ENCODE data around the gene GPR162.

The GPR162 gene
- 0 to 0.04 (median 0) reads per million in 3 experiments for total RNA-seq

DNA sequence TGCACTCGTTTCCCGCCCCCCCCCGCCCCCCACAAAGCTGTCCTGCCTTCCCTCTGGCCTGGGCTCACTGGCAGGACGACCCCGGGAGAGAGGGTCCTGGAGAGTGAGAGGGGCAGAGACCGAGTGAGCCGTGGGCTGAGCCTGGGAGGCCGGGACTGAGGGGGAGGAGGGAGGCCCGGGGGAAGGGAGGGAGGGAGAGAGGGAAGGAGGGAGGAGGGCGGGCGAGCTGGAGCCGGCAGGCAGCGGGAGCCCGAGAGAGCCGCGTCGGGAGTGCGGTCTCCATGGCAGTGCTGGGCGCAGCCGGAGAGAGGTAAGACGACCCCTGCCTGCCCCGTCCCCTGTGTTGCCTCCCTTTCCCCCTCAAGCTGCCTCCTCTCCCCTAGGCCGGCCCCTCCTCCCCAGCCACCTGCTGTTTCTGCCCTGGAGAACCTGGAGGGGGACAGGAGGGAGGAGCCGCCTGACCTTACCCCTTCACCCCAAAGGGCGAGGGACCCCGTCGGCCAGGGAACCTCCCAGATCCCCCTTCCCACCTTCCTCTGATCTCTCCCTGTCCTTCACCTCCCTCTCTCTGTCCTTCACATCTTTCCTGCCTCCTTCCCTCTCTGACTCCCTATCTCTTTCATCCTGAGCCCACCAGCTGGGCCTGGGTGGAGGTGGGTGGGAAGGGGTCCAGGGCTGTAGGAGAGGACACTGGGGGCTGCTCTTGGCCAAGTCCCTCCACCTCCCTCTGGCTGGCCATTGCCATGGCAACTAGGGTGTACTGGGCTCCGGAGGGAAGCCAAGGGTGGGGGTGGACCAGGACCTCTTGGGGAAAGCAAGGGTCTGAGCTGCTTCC lies at the start of gene GPR162:
Gene GPR162, plus strand, starts transcription at position 231 of the 835 bp plus-strand sequence. CDS start 2,078 bp downstream, outside the sequence.
- DNase-seq, result no peak

GRCh38 chr12:6772331-6772695 lies 49.3 kb upstream of the GPR162 start, which contains the start of gene LAG3:
Gene LAG3, plus strand, starts transcription at chr12:6772520. Its CDS starts 333 bp downstream, at chr12:6772853.
- DNase-seq, result no peak

DNA sequence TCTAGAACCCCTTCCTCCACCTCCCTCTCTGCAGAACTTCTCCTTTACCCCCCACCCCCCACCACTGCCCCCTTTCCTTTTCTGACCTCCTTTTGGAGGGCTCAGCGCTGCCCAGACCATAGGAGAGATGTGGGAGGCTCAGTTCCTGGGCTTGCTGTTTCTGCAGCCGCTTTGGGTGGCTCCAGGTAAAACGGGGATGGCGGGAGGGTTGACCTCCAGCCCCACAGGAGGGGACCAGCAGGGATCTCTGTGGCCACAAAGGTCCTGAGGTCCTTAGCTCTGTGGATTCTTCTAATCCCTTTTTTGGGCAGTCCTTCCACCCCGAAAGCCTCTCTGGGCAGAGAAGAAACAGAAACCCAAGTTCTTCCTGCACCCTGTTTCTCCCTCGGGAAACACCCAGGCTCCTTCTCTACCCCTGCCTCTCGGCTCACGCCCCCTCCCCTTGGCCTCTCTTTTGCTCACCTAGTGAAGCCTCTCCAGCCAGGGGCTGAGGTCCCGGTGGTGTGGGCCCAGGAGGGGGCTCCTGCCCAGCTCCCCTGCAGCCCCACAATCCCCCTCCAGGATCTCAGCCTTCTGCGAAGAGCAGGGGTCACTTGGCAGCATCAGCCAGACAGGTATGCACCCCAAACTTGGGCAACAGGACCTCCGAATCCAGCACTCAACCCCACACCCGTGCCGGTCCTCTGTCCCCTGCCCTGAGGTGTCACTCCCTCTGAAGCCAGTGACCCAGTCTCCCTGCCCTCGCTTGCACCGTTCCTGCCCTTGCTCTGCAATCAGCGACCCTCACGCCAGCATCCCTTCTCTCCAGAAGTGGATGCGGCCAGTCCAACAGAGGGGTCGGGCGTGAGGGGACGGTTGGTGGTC lies 48.7 kb upstream of the GPR162 start:
- DNase-seq, result no peak

DNA sequence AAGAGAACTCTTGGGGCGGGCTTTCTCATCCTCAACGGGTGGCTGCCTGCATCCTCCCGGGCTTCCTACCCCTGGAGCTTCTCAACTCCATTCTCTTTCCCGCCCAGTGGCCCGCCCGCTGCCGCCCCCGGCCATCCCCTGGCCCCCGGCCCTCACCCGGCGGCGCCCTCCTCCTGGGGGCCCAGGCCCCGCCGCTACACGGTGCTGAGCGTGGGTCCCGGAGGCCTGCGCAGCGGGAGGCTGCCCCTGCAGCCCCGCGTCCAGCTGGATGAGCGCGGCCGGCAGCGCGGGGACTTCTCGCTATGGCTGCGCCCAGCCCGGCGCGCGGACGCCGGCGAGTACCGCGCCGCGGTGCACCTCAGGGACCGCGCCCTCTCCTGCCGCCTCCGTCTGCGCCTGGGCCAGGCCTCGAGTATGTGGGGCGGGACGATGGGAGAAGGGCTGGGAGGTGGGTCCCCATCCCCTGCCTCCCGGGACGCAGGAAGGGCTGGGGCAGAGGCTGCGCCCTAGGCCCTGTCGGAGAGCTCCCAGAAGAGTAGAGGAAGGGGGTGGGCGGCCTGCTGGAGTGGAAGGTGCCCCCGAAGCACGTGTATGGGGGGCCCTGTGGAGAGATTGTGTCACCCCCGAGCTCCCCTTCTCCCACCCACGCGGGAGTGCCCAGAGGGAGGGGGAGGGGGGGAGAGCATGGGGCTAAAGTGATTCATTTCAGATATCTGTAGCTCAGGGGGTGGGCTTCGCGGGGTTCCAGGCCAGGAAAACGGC lies 47.9 kb upstream of the GPR162 start:
- DNase-seq, result no peak

- DNase-seq, result peak; percentile 46
Observed at GRCh38 chr12:6774499-6775062, 47.0 kb upstream of the GPR162 start.

DNA sequence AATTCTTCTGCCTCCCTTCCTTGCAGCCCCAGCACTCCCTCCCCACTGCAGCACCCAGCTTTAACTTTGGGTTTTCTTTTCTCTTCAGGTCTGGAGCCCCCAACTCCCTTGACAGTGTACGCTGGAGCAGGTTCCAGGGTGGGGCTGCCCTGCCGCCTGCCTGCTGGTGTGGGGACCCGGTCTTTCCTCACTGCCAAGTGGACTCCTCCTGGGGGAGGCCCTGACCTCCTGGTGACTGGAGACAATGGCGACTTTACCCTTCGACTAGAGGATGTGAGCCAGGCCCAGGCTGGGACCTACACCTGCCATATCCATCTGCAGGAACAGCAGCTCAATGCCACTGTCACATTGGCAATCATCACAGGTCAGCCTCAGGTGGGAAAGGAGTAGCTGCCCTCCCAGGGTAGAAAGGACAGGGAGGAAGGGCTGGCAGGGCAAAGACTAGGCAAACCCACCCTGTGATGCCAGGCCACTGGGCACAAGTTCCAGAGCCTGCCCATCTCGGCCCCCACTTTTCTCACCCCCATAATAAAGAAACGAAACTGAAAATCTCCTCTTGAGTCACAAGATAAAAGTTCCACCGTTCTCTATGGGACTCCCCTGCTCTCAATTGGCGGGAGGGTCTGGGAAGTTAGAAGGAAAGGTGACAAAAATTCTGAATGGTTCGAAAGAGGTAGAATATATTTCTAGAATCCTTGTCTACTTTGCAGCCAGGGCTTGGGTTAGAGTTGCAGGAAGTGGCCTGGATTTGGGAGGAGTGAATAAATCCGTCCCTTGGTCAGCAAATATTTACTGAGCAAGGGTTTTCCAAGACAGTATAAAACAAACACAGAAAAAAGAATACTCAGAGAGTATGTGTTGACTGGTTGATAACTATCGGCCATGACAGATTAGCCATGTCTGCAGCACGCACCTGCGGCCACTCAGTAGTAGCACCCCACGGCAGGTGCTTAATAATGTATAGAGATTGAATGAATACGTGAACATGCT lies 46.1 kb upstream of the GPR162 start:
- no peak for DNase-seq

GRCh38 chr12:6777386-6777785 lies 44.2 kb upstream of the GPR162 start:
- DNase-seq, result no peak

DNA sequence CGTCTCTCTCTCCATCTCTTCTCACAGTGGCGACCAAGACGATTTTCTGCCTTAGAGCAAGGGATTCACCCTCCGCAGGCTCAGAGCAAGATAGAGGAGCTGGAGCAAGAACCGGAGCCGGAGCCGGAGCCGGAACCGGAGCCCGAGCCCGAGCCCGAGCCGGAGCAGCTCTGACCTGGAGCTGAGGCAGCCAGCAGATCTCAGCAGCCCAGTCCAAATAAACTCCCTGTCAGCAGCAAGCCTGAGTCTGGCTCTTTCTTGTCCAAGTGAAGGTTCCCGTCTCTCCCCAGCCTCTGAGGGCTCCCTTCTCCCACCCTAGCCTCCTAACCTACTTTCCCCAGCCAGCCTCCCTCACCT lies 43.4 kb upstream of the GPR162 start:
- no peak for DNase-seq

- peak; percentile 81 for DNase-seq
Observed at GRCh38 chr12:6778574-6779550, 42.8 kb upstream of the GPR162 start.

- DNase-seq, result no peak
Observed at GRCh38 chr12:6779708-6780432, 41.8 kb upstream of the GPR162 start.

DNA sequence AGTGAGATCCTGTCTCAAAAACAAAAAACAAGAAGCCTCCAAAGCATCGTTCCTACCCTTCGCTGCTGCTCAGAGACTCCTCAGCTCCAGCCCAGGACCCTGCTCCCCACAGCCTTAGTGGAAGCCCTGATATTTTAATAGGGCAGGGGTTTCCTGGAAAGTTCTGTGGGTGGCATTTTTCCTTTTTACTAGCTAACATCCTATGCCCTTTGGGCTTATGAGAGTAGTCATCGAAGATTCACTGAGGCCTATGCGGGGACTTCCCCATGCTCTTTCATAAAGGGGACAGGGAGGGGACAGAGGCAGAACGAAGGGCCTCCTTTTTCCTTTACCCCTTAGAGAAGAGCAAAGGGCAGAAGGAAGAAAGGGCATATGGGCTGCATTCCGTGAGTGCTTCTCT lies 41.0 kb upstream of the GPR162 start:
- no peak for DNase-seq

GRCh38 chr12:6782119-6782518 lies 39.5 kb upstream of the GPR162 start:
- no peak for DNase-seq

GRCh38 chr12:6782850-6783566 lies 38.6 kb upstream of the GPR162 start:
- no peak for DNase-seq

DNA sequence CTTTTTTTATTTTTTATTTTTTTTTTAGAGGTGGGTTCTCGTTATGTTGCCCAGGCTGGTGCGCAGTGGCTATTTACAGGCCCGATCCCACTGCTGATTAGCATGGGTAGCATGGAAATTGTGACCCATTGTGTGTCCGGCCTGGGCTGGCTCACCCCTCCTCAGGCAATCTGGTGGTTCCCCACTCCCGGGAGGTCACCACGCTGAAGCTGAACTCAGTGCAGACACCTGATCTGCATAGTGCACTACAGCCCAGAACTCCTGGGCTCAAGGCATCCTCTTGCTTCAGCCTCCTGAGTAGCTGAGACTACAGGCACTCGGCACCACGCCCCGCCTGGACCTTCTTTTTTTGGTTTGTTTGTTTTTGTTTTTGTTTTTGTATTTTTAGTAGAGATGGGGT lies 37.8 kb upstream of the GPR162 start:
- no peak for DNase-seq

GRCh38 chr12:6784296-6784695 lies 37.3 kb upstream of the GPR162 start:
- DNase-seq, result no peak

DNA sequence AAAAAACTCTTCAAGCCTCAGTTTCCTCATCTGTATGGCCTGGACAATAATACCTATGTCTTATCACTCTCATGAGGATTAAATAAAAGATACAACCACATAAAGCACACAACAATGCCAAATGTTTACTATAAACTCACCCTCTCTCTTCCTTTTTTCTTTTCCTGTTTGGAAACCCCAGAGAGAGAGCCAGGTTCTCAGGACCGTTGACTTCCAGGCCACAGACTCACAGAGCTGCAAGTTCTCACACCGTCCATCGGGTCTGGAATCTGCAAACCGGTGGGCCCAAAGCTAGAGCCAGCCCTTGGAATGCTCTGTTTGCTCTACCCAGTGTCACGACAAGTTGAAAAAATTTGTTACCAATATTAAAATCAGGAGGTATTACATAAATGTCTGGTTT lies 36.9 kb upstream of the GPR162 start:
- no peak for DNase-seq

DNA sequence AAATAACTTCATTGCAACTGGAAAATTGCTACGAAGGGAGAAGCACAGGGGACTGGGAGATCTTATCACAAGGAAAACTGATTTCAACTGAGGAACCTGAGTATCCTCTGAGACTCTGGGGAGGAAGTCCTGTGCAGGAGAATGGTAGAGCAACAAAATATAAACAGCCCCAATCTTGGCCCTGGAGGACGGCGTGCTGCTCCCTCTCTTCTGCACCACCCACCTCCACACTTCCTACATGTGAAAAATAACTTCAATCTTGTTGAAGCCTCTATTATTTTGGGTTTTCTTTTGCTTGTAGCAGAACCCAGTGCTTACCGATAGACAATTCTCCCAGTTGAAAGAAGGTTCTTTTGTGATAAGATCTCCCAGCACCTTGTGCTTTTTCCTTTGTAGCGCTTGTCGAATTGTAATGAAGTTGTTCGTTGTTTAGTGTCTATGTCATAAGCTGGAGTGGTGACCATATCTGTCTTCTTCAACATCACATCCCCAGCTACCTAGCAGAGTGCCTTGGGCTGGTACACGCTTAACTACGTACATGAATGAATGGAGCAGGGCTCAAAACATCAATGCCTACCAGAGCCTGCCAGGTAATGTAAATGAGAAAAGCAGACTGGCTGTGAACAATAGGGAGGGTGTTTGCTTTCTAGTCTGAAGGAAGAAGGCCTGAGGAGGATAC lies 35.1 kb upstream of the GPR162 start:
- DNase-seq, result peak; percentile 72

GRCh38 chr12:6787309-6787708 lies 34.3 kb upstream of the GPR162 start:
- no peak for DNase-seq
